ENCODE measurements around the gene LAMA1. TPM values are rescaled to one million over a fixed set of nuclear protein-coding genes. Genes with fewer than 3 reads are reported as not detected.

LAMA1 gene
- total RNA-seq, 1 donor: 20.7 TPM

DNA sequence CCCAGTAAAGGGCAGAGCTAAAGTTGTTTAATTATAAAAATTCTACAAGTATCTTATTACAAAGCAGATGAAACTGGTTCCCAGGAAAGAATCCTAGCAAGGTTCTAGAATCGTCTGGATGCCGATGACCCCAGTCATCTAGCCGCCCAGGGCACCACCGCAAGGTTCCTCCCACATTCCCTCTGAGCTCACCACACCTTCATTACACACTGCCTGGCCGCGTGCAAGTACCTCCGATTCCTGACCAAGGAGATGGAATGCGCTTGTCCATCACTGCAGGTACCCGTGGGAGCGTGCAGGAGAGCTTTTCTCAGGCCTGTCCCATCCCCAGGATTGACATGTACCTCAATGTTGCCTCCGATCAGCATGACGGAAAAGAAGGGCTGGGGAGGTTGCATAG is 158.5 kb downstream of the LAMA1 start:
- TF ChIP-seq, protein P1, sequence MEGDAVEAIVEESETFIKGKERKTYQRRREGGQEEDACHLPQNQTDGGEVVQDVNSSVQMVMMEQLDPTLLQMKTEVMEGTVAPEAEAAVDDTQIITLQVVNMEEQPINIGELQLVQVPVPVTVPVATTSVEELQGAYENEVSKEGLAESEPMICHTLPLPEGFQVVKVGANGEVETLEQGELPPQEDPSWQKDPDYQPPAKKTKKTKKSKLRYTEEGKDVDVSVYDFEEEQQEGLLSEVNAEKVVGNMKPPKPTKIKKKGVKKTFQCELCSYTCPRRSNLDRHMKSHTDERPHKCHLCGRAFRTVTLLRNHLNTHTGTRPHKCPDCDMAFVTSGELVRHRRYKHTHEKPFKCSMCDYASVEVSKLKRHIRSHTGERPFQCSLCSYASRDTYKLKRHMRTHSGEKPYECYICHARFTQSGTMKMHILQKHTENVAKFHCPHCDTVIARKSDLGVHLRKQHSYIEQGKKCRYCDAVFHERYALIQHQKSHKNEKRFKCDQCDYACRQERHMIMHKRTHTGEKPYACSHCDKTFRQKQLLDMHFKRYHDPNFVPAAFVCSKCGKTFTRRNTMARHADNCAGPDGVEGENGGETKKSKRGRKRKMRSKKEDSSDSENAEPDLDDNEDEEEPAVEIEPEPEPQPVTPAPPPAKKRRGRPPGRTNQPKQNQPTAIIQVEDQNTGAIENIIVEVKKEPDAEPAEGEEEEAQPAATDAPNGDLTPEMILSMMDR (IDR thresholded peaks at IDR 0.05; ENCODE audit: insufficient read depth, low read depth, low read length): no peak
- DNase-seq (ENCODE audit: low read depth): no peak
- H3K4me3 ChIP-seq (ENCODE audit: low read depth, low read length): no peak overlapping the region

GRCh38 chr18:6956999-6957398 is 160.6 kb downstream of the LAMA1 start:
- no peak for DNase-seq (ENCODE audit: low read depth)
- TF ChIP-seq, protein P1 (IDR thresholded peaks at IDR 0.05; ENCODE audit: insufficient read depth, low read depth, low read length): no peak
- no peak overlapping the region for H3K4me3 ChIP-seq (ENCODE audit: low read depth, low read length)

- H3K4me3 ChIP-seq (ENCODE audit: low read depth, low read length): no peak overlapping the region
- no peak for DNase-seq (ENCODE audit: low read depth)
- TF ChIP-seq, protein P1 (IDR thresholded peaks at IDR 0.05; ENCODE audit: insufficient read depth, low read depth, low read length): no peak
These were observed 161.1 kb downstream of the LAMA1 start for GRCh38 chr18:6956495-6956894.

GRCh38 chr18:6955304-6955703 is 162.3 kb downstream of the LAMA1 start:
- TF ChIP-seq, protein P1 (IDR thresholded peaks at IDR 0.05; ENCODE audit: insufficient read depth, low read depth, low read length): no peak

DNA sequence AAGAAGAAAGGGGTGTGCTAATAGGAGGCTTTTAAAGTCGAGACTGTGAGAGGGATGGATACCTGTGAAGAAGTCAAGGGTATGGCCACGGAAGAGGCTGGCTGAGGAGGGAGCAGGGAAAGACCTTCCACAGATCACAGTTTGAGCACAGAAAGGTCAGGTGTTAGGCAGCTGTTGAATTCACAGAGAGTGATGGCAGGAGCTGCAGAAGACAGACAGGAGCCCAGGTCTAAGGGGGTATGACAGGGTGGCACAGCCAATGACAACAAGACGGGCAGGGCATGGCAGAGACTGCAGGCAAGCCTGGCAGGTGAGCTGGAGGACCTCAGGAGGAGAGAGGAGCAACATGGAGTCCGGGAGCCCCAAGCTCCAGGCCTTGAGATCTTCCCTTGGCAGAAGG is 163.1 kb downstream of the LAMA1 start:
- no peak for DNase-seq (ENCODE audit: low read depth)
- TF ChIP-seq, protein P1 (IDR thresholded peaks at IDR 0.05; ENCODE audit: insufficient read depth, low read depth, low read length): no peak

More at GRCh38 chr18:6955304-6955703, 162.3 kb downstream of the LAMA1 start:
- no peak for DNase-seq (ENCODE audit: low read depth)
- no peak overlapping the region for H3K4me3 ChIP-seq (ENCODE audit: low read depth, low read length)

GRCh38 chr18:6951336-6952090 is 166.1 kb downstream of the LAMA1 start:
- DNase-seq (ENCODE audit: low read depth): no peak
- H3K4me3 ChIP-seq (ENCODE audit: low read depth, low read length): no peak overlapping the region
- TF ChIP-seq, protein P1 (IDR thresholded peaks at IDR 0.05; ENCODE audit: insufficient read depth, low read depth, low read length): no peak

More for the DNA sequence above, 163.1 kb downstream of the LAMA1 start:
- no peak overlapping the region for H3K4me3 ChIP-seq (ENCODE audit: low read depth, low read length)

DNA sequence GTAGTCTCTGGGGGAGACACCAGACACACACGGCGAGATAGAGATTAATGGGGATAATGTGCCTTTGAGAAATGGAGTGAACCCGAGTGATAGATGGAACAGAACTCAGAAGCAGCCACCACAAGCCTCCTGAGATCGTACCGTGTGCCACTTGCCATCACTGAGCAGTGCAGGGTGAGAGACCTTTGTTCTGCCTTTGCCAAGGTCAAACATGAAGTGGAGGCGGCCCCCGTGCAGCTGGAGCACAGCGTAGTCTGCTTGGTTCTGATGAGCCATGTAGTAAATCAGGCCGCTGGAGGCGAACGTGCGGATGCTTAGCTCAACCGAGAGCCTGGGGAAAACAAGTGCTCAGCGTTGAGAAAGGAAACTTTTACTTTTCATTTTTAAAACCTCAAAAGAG is 167.0 kb downstream of the LAMA1 start:
- no peak for DNase-seq (ENCODE audit: low read depth)
- H3K4me3 ChIP-seq (ENCODE audit: low read depth, low read length): no peak overlapping the region
- TF ChIP-seq, protein P1 (IDR thresholded peaks at IDR 0.05; ENCODE audit: insufficient read depth, low read depth, low read length): no peak

All from fibroblast of villous mesenchyme (primary cell).